Measurements from ENCODE around the gene LCE3C. TPM values are rescaled to one million over a fixed set of nuclear protein-coding genes. Genes with fewer than 3 reads are reported as not detected.

Gene LCE3C
- total RNA-seq, 1 donor from 2014 or later: not detected

Other genes with a start within 250 kb of the LCE3C start
- gene FLG2, start 240.2 kb upstream of the LCE3C start, total RNA-seq: not detected in 2 replicates
- gene CRNN, start 186.0 kb upstream of the LCE3C start, total RNA-seq: not detected in 2 replicates
- not detected in 2 replicates for gene LCE5A, start 89.4 kb upstream of the LCE3C start, total RNA-seq
- gene CRCT1, start 85.8 kb upstream of the LCE3C start, total RNA-seq: not detected in 2 replicates
- gene LCE3E, start 33.5 kb upstream of the LCE3C start, total RNA-seq: not detected in 2 replicates
- gene LCE3D, start 19.7 kb upstream of the LCE3C start, total RNA-seq: not detected in 2 replicates
- not detected in 2 replicates for gene LCE3B, start 13.6 kb downstream of the LCE3C start, total RNA-seq
- not detected in 2 replicates for gene LCE3A, start 22.9 kb downstream of the LCE3C start, total RNA-seq
- gene LCE2D, start 63.1 kb downstream of the LCE3C start, total RNA-seq: not detected in 2 replicates
- not detected in 2 replicates for gene LCE2C, start 75.0 kb downstream of the LCE3C start, total RNA-seq
- not detected in 2 replicates for gene LCE2B, start 85.9 kb downstream of the LCE3C start, total RNA-seq
- gene LCE2A, start 98.1 kb downstream of the LCE3C start, total RNA-seq: not detected in 2 replicates
- gene LCE4A, start 107.9 kb downstream of the LCE3C start, total RNA-seq: not detected in 2 replicates
- not detected in 2 replicates for gene KPRP, start 157.8 kb downstream of the LCE3C start, total RNA-seq
- gene LCE1F, start 174.9 kb downstream of the LCE3C start, total RNA-seq: not detected in 2 replicates
- not detected in 2 replicates for gene LCE1E, start 186.0 kb downstream of the LCE3C start, total RNA-seq
- gene LCE1D, start 196.5 kb downstream of the LCE3C start, total RNA-seq: not detected in 2 replicates
- gene LCE1C, start 206.4 kb downstream of the LCE3C start, total RNA-seq: not detected in 2 replicates
- not detected in 2 replicates for gene LCE1B, start 211.7 kb downstream of the LCE3C start, total RNA-seq
- not detected in 2 replicates for gene LCE1A, start 227.2 kb downstream of the LCE3C start, total RNA-seq
- gene LCE6A, start 242.6 kb downstream of the LCE3C start, total RNA-seq: not detected in 2 replicates

Measured in pulmonary artery endothelial cell (primary cell).